Fibroblast of gingiva (primary cell): Measurements from ENCODE around the gene U2AF2.

Experiments used
- DNase-seq: peaks from one replicate; pipeline ENCODE4 v3.0.0-alpha.2; 2011; ENCODE audit warnings: low read depth

U2AF2 gene

GRCh38 chr19:55643003-55643886 lies 11.6 kb upstream of the U2AF2 start, which contains the start of gene ZNF581:
ZNF581 (plus strand) TSS chr19:55643649; CDS start chr19:55644572, 923 bp downstream.
- DNase-seq: peak; percentile 71

- no peak for DNase-seq
Measured at GRCh38 chr19:55643887-55644176, 11.0 kb upstream of the U2AF2 start.

- no peak for DNase-seq
Measured at GRCh38 chr19:55644191-55644833, 10.5 kb upstream of the U2AF2 start.

GRCh38 chr19:55644842-55645511 lies 9.9 kb upstream of the U2AF2 start:
- no peak for DNase-seq

- DNase-seq: no peak
Measured at GRCh38 chr19:55645512-55645881, 9.3 kb upstream of the U2AF2 start.

- no peak for DNase-seq
Measured at GRCh38 chr19:55646889-55647731, 7.7 kb upstream of the U2AF2 start.

- peak; percentile 79 for DNase-seq
Measured at GRCh38 chr19:55647732-55648584, 6.9 kb upstream of the U2AF2 start, which contains the start of gene CCDC106. CCDC106 (plus strand) TSS chr19:55648212; CDS start chr19:55649047, 835 bp downstream.

GRCh38 chr19:55648585-55649267 lies 6.1 kb upstream of the U2AF2 start:
- no peak for DNase-seq

- no peak for DNase-seq
Measured at GRCh38 chr19:55649268-55650125, 5.3 kb upstream of the U2AF2 start.

- DNase-seq: no peak
Measured at GRCh38 chr19:55650126-55650557, 4.7 kb upstream of the U2AF2 start.

- no peak for DNase-seq
Measured at GRCh38 chr19:55650602-55651230, 4.1 kb upstream of the U2AF2 start.

- DNase-seq: no peak
Measured at GRCh38 chr19:55651236-55651635, 3.6 kb upstream of the U2AF2 start.

- DNase-seq: no peak
Measured at GRCh38 chr19:55652311-55653128, 2.3 kb upstream of the U2AF2 start.

- DNase-seq: peak; percentile 98
Measured at GRCh38 chr19:55653651-55654322, 1.0 kb upstream of the U2AF2 start.

- DNase-seq: peak; percentile 98
Measured at GRCh38 chr19:55654323-55654867, 440 bp upstream of the U2AF2 start.

GRCh38 chr19:55655648-55656040 lies 809 bp downstream of the U2AF2 start:
- DNase-seq: no peak

GRCh38 chr19:55656552-55656951 lies 1.7 kb downstream of the U2AF2 start:
- DNase-seq: no peak
